Heart left ventricle (tissue), 13 donors: ENCODE results near the gene TTLL7.

Source experiments
- POLR2A ChIP-seq, 2 donors: fragments of 450-650 bp; IDR thresholded peaks; one replicate each; pipeline ENCODE4 v1.6.1; 2017; ENCODE audit warnings: antibody characterized with exemption in 2 of 2, mild to moderate bottlenecking in 2 of 2, moderate library complexity in 2 of 2
- TF ChIP-seq, protein P1 (sequence below), 12 donors: fragments of 200-600 bp; sonication (generic) in 4 of 12; IDR thresholded peaks; one replicate each; pipeline versions ENCODE4 v1.5.0 to v1.8.0; 2018 to 2022; ENCODE audit warnings: antibody characterized with exemption in 12 of 12, mild to moderate bottlenecking in 5 of 12
- donor health status: ischemic (EF 13 %, LVEDD 7.1; RV severe dilation, severe dysfunction).
- donor health status: DM: no; HTN: yes; CAD: no.
- donor health status: DM: no; HTN: no; CAD: no.
- donor health status: ischemic (EF 25% LVEDD 6.9; RV normal size, moderate dysfunction).
- donor health status: ischemic (EF 25% LVEDD 5.7; RV mildly dilated, moderate dysfunction).
- donor health status: ischemic (EF 35%, LVEDD 5.7; RV mildly dilated, moderate dysfunction).
- donor health status: nonischemic (EF 11% LVEDD 7.7; RV severe dilation, severe dysfunction).
- donor health status: DM: yes; HTN: yes; CAD: no.
- donor health status: PGD.
- donor health status: ischemic (EF 29% LVEDD 5.4; RV normal size, mild dysfunction).
- donor health status: nonischemic (EF 23%, LVEDD 6.1; RV moderate dilation, normal function).

DNA sequence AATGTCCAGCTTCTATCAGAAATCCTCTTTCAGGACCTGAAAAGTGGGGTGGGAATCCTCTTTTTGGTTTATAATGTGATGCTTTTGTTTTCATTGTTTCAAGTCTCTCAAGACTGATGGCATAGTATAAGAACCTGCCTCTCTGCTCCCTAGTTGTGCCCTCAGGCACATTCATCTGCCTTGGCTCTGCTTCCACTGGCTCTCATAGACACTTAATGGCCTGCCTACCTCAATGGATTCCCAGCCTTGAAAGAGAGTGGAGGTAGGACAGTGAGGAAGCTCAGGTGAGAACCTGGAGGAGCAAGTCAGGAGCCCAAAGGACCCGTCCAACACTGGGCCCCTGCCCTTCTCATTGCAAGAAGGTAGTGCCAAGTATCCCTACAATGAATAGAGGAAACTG is 4.8 kb downstream of the TTLL7 start:
- TF ChIP-seq, protein P1, sequence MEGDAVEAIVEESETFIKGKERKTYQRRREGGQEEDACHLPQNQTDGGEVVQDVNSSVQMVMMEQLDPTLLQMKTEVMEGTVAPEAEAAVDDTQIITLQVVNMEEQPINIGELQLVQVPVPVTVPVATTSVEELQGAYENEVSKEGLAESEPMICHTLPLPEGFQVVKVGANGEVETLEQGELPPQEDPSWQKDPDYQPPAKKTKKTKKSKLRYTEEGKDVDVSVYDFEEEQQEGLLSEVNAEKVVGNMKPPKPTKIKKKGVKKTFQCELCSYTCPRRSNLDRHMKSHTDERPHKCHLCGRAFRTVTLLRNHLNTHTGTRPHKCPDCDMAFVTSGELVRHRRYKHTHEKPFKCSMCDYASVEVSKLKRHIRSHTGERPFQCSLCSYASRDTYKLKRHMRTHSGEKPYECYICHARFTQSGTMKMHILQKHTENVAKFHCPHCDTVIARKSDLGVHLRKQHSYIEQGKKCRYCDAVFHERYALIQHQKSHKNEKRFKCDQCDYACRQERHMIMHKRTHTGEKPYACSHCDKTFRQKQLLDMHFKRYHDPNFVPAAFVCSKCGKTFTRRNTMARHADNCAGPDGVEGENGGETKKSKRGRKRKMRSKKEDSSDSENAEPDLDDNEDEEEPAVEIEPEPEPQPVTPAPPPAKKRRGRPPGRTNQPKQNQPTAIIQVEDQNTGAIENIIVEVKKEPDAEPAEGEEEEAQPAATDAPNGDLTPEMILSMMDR (IDR thresholded peaks at IDR 0.05), result no peak
- TF ChIP-seq POLR2A (IDR thresholded peaks at IDR 0.05), result no peak
